GM21619 (cell line): ENCODE results near the gene PAK3.

Source experiments
- ATAC-seq: cut with Tn5 transposase; IDR thresholded peaks from one replicate; pipeline ENCODE4 v1.9.1; 2021; ENCODE audit not compliant: unreplicated experiment

PAK3 gene

GRCh38 chrX:111257733-111258132, 161.7 kb downstream of the PAK3 start:
- no peak for ATAC-seq

- ATAC-seq, result no peak
Observed at GRCh38 chrX:111259559-111259958, 163.6 kb downstream of the PAK3 start.

DNA sequence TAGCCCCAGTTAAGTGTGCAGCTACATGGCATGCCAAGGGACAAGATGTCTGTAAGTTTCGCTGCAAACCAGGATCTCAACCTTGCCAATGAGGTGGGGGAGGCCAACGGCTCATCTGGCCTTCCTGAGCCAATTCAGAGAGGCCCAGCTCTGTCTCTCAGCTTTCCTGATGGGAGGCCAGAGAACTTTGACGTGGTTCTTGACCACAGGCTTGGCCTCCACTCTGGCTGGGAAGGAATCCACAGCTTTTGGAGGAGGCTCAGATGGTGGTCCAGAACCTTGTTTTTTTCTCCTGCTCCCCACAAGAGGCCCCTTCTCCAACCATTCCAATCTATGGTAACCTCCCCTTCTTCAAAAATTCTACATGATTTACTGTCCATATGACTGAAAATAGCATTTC, 164.5 kb downstream of the PAK3 start:
- ATAC-seq, result no peak

GRCh38 chrX:111262086-111262485, 166.1 kb downstream of the PAK3 start:
- ATAC-seq, result no peak

- ATAC-seq, result no peak
Observed at GRCh38 chrX:111264385-111264784, 168.4 kb downstream of the PAK3 start.

DNA sequence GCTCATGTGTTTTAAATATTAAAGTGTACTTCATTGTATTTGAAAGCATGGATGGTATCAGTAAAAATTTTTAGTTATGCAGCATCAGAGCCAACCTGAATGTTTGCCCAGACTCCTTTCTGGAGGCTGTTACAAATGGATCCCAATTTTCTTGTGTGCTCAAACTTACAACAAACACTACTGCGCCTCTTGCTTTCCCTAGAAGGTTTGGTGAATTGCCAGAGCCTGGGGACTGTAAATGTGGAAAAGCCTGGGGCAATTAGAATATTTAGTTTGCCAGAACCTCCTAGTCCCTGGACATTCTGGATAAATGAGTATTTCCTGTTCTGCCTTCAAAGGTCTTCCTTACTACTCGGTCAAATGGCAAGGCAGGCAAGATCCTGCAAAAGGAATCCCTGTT, 169.5 kb downstream of the PAK3 start:
- no peak for ATAC-seq

DNA sequence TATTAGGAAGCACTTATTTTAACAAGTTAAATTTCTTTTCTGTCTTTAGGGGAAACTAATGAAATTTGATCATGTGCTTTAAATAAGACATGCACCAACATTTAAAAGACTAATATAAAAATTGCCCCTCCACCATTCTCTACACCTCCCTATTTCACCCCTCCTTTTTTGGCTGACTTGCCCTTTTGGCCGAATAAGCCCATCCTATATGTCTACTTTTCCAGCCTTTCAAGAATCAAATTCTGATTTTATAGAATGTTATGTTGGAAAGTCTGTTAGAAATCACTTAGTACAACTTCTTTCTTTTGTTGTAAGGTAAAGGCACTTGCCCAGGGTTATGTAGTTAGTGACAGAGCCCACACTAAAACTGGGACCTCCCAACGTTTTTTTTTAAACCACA, 172.5 kb downstream of the PAK3 start:
- no peak for ATAC-seq

- ATAC-seq, result no peak
Observed at GRCh38 chrX:111270339-111270738, 174.3 kb downstream of the PAK3 start, which contains the start of gene CAPN6. Gene CAPN6 (minus strand): TSS chrX:111270483. CDS start chrX:111263936, 6,547 bp downstream.
